Left ventricle myocardium inferior (tissue), 1 donor: ENCODE measurements around the gene STUB1. TPM values are rescaled to one million over a fixed set of nuclear protein-coding genes. Genes with fewer than 3 reads are reported as not detected.

Experiments used
- DNase-seq: peaks from one replicate; pipeline ENCODE4 v3.0.0-alpha.2; 2020
- H3K27ac ChIP-seq: fragments of 200-600 bp; replicated peaks from 2 replicates; pipeline ENCODE4 v1.8.0; 2021
- H3K27me3 ChIP-seq: fragments of 200-600 bp; 2 replicates; pipeline ENCODE4 v1.8.0; 2021; ENCODE audit warnings: low read depth
- H3K36me3 ChIP-seq: fragments of 200-600 bp; 2 replicates; pipeline ENCODE4 v1.8.0; 2021
- H3K4me1 ChIP-seq: fragments of 200-600 bp; 2 replicates; pipeline ENCODE4 v1.8.0; 2021
- H3K4me3 ChIP-seq: fragments of 200-600 bp; 2 replicates; pipeline ENCODE4 v1.8.0; 2021; ENCODE audit warnings: mild to moderate bottlenecking, moderate library complexity
- H3K9me3 ChIP-seq: fragments of 200-600 bp; replicated peaks from 2 replicates; pipeline ENCODE4 v1.8.0; 2021
- intact Hi-C: fragments of 100-400 bp; cut with micrococcal nuclease; formaldehyde crosslinking; loops from one replicate; pipeline ENCODE4 v1.11.0; 2022
- total RNA-seq: library from RNA; stranded (reverse); fragmentation: NEBNext Ultra II Directional; extraction: Animal tissue kit (Norgen Biotek cat#: 25700); gene quantifications from one replicate; pipeline ENCODE4 v1.2.1, GENCODE V29; 2021
- TF ChIP-seq, protein P1 (sequence below): fragments of 200-600 bp; IDR thresholded peaks from 2 replicates; pipeline ENCODE4 v1.8.0; 2021; ENCODE audit warnings: antibody characterized with exemption, mild to moderate bottlenecking, borderline replicate concordance
- donor health status: DM: no; HTN: yes; CAD: no; lungs with severe emphysema.

STUB1 gene
- total RNA-seq, 1 donor from 2014 or later, result 113 TPM

DNA sequence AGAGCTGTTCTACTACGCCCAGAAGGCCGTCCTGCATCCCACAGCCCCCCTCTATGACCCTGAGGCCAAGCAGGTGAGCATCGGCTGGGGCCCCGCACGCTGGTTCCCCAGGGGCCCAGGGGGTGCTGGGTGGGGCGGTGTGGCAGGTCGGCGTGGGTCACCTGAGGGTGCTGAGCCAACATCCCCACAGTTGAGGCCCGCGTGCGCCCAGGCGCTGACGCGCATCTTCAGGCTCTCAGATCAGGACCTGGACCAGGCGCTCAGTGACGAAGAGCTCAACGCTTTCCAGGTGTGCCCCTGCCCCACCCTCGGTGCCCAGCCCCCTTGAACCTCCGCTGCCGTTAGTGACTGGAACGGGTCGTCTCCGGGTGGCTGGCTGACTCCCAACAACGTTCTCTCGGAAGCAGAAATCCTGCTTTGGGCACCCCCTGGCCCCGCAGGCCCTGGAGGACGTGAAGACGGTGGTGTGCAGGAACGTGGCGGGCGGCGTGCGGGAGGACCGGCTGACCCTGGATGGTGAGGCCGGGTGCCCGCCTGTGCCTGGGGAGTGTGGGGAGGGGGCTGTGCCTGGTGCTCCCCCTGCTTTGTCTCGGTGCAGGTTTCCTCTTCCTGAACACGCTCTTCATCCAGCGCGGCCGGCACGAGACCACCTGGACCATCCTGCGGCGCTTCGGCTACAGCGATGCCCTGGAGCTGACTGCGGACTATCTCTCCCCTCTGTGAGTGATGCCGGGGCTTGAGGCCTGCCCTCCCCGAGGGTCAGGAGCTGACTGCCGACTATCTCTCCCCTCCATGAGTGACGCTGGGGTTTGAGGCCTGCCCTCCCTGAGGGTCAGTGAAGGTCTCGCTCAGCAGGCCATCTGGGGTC, 9.5 kb upstream of the STUB1 start:
- H3K27me3 ChIP-seq, result no peaks in the 10 kb centered on the region
- intact Hi-C loops, result no loop called here
- no peak overlapping the region for H3K27ac ChIP-seq
- TF ChIP-seq, protein P1, sequence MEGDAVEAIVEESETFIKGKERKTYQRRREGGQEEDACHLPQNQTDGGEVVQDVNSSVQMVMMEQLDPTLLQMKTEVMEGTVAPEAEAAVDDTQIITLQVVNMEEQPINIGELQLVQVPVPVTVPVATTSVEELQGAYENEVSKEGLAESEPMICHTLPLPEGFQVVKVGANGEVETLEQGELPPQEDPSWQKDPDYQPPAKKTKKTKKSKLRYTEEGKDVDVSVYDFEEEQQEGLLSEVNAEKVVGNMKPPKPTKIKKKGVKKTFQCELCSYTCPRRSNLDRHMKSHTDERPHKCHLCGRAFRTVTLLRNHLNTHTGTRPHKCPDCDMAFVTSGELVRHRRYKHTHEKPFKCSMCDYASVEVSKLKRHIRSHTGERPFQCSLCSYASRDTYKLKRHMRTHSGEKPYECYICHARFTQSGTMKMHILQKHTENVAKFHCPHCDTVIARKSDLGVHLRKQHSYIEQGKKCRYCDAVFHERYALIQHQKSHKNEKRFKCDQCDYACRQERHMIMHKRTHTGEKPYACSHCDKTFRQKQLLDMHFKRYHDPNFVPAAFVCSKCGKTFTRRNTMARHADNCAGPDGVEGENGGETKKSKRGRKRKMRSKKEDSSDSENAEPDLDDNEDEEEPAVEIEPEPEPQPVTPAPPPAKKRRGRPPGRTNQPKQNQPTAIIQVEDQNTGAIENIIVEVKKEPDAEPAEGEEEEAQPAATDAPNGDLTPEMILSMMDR, result no peak
- DNase-seq, result no peak
- no peaks in the 10 kb centered on the region for H3K9me3 ChIP-seq
- no peak overlapping the region for H3K4me3 ChIP-seq
- peaks cover 55% of the 10 kb centered on the region for H3K36me3 ChIP-seq
- peaks cover 42% of the 10 kb centered on the region for H3K4me1 ChIP-seq

- Histone ChIP-seq H3K27ac (no peak overlapping the region), H3K27me3 (peaks cover 2% of the 10 kb centered on the region), H3K4me3 (no peak overlapping the region), H3K36me3 (peaks cover 55% of the 10 kb centered on the region), H3K4me1 (peaks cover 50% of the 10 kb centered on the region), H3K9me3 (no peaks in the 10 kb centered on the region)
- TF ChIP-seq, protein P1, result no peak
- DNase-seq, result no peak
- intact Hi-C loops, result no loop called here
Observed at GRCh38 chr16:671353-672131, 8.7 kb upstream of the STUB1 start.

- no peaks in the 10 kb centered on the region for H3K9me3 ChIP-seq
- H3K36me3 ChIP-seq, result peaks cover 55% of the 10 kb centered on the region
- intact Hi-C loops, result no loop called here
- TF ChIP-seq, protein P1, result no peak
- DNase-seq, result no peak
- no peak overlapping the region for H3K27ac ChIP-seq
- H3K27me3 ChIP-seq, result peaks cover 11% of the 10 kb centered on the region
- H3K4me3 ChIP-seq, result no peak overlapping the region
- peaks cover 45% of the 10 kb centered on the region for H3K4me1 ChIP-seq
Observed at GRCh38 chr16:672371-672770, 7.8 kb upstream of the STUB1 start.

- TF ChIP-seq, protein P1, result no peak
- DNase-seq, result no peak
- peaks cover 55% of the 10 kb centered on the region for H3K36me3 ChIP-seq
- no peak overlapping the region for H3K27ac ChIP-seq
- H3K9me3 ChIP-seq, result no peaks in the 10 kb centered on the region
- intact Hi-C loops, result no loop called here
- no peak overlapping the region for H3K4me3 ChIP-seq
- H3K27me3 ChIP-seq, result peaks cover 15% of the 10 kb centered on the region
- H3K4me1 ChIP-seq, result peaks cover 40% of the 10 kb centered on the region
Observed at GRCh38 chr16:672851-673250, 7.4 kb upstream of the STUB1 start.

GRCh38 chr16:673399-673991, 6.7 kb upstream of the STUB1 start:
- intact Hi-C loops, result no loop called here
- peaks cover 55% of the 10 kb centered on the region for H3K36me3 ChIP-seq
- no peak for DNase-seq
- H3K27ac ChIP-seq, result no peak overlapping the region
- TF ChIP-seq, protein P1, result no peak
- peaks cover 19% of the 10 kb centered on the region for H3K27me3 ChIP-seq
- peaks cover 35% of the 10 kb centered on the region for H3K4me1 ChIP-seq
- H3K9me3 ChIP-seq, result no peaks in the 10 kb centered on the region
- H3K4me3 ChIP-seq, result no peak overlapping the region
